Hematopoietic multipotent progenitor cell treated with erythropoietin and hydrocortisone succinate and interleukin-3 and kit ligand, for 8 days (in vitro differentiated cells): Measurements from ENCODE around the gene RGS16.

Source experiments
- DNase-seq: peaks from one replicate; pipeline ENCODE4 v3.0.0-alpha.2; 2015

The RGS16 gene

DNA sequence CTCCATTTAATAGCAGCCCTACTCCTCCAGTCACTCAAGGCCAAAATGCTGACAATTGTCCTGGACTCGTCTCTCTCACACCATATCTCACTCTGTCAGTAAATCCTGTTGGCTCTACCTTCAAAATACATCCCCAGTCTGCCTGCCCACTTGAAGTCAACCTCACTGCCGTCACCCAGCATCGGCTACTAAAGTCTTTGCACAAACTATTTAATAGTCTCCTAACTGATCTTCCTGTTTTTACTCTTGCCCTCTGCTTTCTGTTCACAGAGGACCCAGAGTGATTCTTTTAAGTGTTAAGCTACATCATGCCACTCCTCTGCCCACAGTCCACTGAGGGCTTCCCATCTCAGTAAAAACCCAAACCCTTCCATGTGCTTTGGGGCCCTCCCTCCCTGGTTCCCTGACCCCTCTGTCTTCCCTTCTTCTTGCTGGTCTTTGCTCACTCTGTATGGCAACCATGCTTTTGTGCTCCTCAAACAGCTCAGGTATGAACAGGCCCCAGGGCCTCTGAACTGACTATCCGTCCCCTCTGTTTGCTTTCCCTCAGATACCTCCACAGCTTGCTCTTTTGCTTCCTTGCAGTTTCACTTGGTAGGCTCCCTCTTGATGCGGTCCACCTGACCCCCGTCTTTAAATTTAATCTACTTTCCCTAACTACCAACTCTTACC lies 34.1 kb downstream of the RGS16 start:
- no peak for DNase-seq

DNA sequence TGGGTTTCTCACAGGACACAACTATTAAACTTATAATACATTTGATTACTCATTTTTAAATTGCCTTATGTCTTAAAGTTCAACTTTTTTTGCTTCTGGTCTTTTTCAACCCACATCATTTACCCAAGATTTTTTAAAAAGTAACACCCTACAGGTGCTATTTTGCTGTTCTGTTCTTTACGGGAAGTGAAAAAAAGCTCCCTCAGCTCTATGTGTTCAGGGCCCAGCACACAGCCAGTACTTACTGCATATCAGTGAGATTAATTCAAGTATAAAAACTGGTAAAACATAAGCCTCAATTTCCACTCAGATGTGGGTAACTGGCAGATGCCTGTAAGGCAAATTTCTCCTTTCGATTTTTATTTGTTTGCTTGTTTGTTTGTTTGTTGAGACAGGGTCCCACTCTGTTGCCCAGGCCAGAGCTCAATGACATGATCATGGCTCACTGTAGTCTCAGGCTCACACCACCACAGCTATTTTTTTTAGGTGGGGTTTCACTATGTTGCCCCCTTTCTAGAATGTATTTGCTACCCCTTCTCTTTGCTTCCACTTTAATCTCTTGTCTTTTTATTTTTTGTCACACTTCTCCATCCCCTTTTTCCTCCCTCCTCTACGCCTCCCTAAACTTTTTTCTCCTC lies 35.4 kb downstream of the RGS16 start:
- DNase-seq: no peak

DNA sequence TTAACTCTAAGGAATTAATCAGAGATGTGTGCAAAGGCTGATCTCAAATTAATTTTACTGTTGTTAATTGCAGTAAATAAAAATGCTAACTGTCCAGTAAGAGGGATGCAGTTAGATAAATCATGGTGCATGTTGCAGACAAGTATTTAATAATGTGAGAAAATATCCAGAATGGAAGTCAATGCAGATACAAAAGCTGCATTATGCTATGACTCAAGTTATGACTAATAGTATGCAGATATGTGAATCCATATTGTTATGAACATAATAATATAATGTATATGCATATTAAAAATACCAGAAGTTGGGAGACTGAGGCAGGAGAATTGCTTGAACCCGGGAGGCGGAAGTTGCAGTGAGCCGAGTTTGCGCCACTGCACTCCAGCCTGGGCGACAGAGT lies 36.6 kb downstream of the RGS16 start:
- no peak for DNase-seq

- DNase-seq: no peak
These were observed 38.7 kb downstream of the RGS16 start for GRCh38 chr1:182565537-182565936.

- no peak for DNase-seq
These were observed 39.7 kb downstream of the RGS16 start for GRCh38 chr1:182564406-182565004.

- no peak for DNase-seq
These were observed 41.1 kb downstream of the RGS16 start for GRCh38 chr1:182563095-182563494.

GRCh38 chr1:182561456-182561855 lies 42.7 kb downstream of the RGS16 start:
- DNase-seq: no peak

- DNase-seq: no peak
These were observed 43.7 kb downstream of the RGS16 start for GRCh38 chr1:182560392-182560984.

DNA sequence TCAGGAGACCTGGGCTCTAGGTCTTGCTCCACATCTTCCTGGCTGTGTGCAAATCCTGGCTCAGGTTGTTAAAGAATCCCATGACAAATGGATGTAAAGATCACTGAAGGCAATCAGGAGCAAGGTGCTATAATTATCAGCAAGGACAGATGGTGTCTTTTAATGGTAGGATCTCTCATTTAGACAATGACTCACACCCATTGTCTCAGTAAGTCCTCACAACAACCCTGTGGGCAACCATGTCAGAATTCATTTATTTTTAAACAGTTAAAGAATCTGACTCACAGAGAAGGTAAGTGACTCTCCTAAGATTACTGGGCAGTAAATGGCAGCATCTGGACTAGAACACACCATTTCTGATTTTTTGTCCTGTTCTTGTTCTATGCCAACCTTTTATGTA lies 47.9 kb downstream of the RGS16 start:
- no peak for DNase-seq

- DNase-seq: no peak
These were observed 48.7 kb downstream of the RGS16 start for GRCh38 chr1:182555493-182555892.

DNA sequence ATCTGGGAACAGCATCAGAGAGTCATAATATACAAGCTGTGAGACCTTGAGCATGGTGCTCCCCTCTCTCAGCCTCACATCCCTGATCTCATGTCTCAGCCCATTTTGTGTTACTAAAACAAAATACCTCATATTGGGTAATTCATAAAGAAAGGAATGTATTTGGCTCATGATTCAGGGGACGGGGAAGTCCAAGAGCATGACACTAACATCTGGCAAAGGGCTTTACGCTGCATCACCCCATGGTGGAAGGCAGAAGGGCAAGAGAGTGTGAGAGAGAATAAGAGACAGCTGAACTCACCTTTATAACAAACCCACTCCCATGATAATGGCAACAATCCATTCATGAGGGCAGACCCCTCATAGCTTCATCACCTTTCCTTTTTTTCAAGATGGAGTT lies 51.7 kb downstream of the RGS16 start:
- DNase-seq: no peak

- DNase-seq: no peak
These were observed 54.4 kb downstream of the RGS16 start for GRCh38 chr1:182549811-182550210.

GRCh38 chr1:182549346-182549745 lies 54.8 kb downstream of the RGS16 start:
- no peak for DNase-seq
